Psoas muscle (tissue), 8 donors: ENCODE results near the gene TENM3. TPM values are rescaled to one million over a fixed set of nuclear protein-coding genes. Genes with fewer than 3 reads are reported as not detected.

Experiments used
- ATAC-seq, 4 donors: fragments of 200-7000 bp; cut with Tn5 transposase; one replicate each; pipeline ENCODE4 v1.9.1; 2020; ENCODE audit warnings: moderate library complexity in 3 of 4, mild to moderate bottlenecking in 2 of 4
- DNase-seq, 2 donors: peaks; one replicate each; pipeline ENCODE4 v3.0.0-alpha.2; 2020
- H3K27ac ChIP-seq: fragments of 200-600 bp; one replicate; pipeline ENCODE4 v1.8.0; 2022
- H3K27me3 ChIP-seq, 3 donors: fragments of 200-600 bp in 1 of 3; one replicate each; pipeline versions ENCODE4 v1.6.1 to v1.8.0; 2013 to 2022; ENCODE audit warnings: low read length in 2 of 3, mild to moderate bottlenecking in 2 of 3, moderate library complexity in 1 of 3; ENCODE audit not compliant: insufficient read depth in 3 of 3
- H3K36me3 ChIP-seq, 2 donors: fragments of 200-600 bp in 1 of 2; one replicate each; pipeline versions ENCODE4 v1.6.1 to v1.8.0; 2013 to 2022; ENCODE audit warnings: low read depth in 1 of 2, mild to moderate bottlenecking in 1 of 2, moderate library complexity in 1 of 2; ENCODE audit not compliant: insufficient read depth in 1 of 2
- H3K4me1 ChIP-seq: fragments of 200-600 bp; one replicate; pipeline ENCODE4 v1.8.0; 2022
- H3K4me3 ChIP-seq: fragments of 200-600 bp; one replicate; pipeline ENCODE4 v1.8.0; 2022; ENCODE audit warnings: mild to moderate bottlenecking
- H3K9me3 ChIP-seq: fragments of 200-600 bp; one replicate; pipeline ENCODE4 v1.8.0; 2022
- CTCF ChIP-seq: fragments of 200-600 bp; IDR thresholded peaks from one replicate; pipeline ENCODE4 v1.8.0; 2022; ENCODE audit warnings: antibody characterized with exemption
- WGBS, 3 donors: extraction: QIAGEN DNeasy Blood & Tissue Kit; methylation state at CpG; one replicate each; pipeline versions ENCODE4 v1.1.6 to v1.1.7; 2013; 5-methylcytosine and 5-hydroxymethylcytosine counted together
- intact Hi-C, 2 donors: fragments of 100-400 bp; cut with DNase I; formaldehyde crosslinking; loops; one replicate each; pipeline versions ENCODE4 v1.11.0 to v1.14.2; 2022
- polyA plus RNA-seq, 3 donors: library from polyadenylated mRNA; stranded (reverse); fragments of 200-250 nt; gene quantifications; one replicate each; pipeline ENCODE4 v1.2.3, GENCODE V29; 2013
- total RNA-seq, 4 donors: library from RNA; stranded (reverse); fragmentation: NEBNext Ultra II Directional in 2 of 4; extraction: Animal tissue kit (Norgen Biotek cat#: 25700) in 2 of 4; gene quantifications; one replicate each; pipeline versions ENCODE4 v1.2.1 to v1.2.4, GENCODE V29; 2021 to 2023
- donor health status: healthy with polysubstance abuse.
- donor health status: DM: no; HTN: no; CAD: no; lungs with moderate emphysema.
- donor health status: Bipolar disorder and iron deficiency.
- donor health status: healthy.
- donor health status: DM: yes; HTN: yes; CAD: no.
- donor health status: DM: no; HTN: no; CAD: no.
- donor health status: DM: no; HTN: no; CAD: no.
- donor health status: DM: yes; HTN: yes; CAD: no.

Gene TENM3
- total and polyA plus RNA-seq, 7 donors: 0.48 to 11.6 (median 5.3) TPM

- WGBS, 3 donors: 82 to 93% (median 89%) methylated on average over 7 of the region's 7 CpGs
- no peak for DNase-seq
Measured at GRCh38 chr4:182328505-182328904, 85.3 kb downstream of the TENM3 start.

GRCh38 chr4:182337366-182337765 is 94.2 kb downstream of the TENM3 start:
- H3K4me3 ChIP-seq: no peak overlapping the region
- no peak for TF ChIP-seq CTCF
- no peaks in the 10 kb centered on the region for H3K36me3 ChIP-seq
- ATAC-seq (no peak), DNase-seq (no peak)
- WGBS, 3 donors: 53 to 76% (median 71%) methylated on average over 1 of the region's 1 CpG
- H3K27ac ChIP-seq: no peak overlapping the region
- intact Hi-C loops: no loop called here
- H3K4me1 ChIP-seq: no peaks in the 10 kb centered on the region
- H3K9me3 ChIP-seq: no peaks in the 10 kb centered on the region
- no peaks in the 10 kb centered on the region for H3K27me3 ChIP-seq

More at GRCh38 chr4:182328505-182328904, 85.3 kb downstream of the TENM3 start:
- intact Hi-C loops: no loop called here
- Histone ChIP-seq H3K27ac (no peak overlapping the region), H3K4me3 (no peak overlapping the region), H3K9me3 (no peaks in the 10 kb centered on the region), H3K27me3 (no peaks in the 10 kb centered on the region), H3K4me1 (no peaks in the 10 kb centered on the region), H3K36me3 (no peaks in the 10 kb centered on the region)
- TF ChIP-seq CTCF: no peak
- no peak for ATAC-seq

- 67 to 76% (median 75%) methylated on average over 3 of the region's 3 CpGs for WGBS, 3 donors
- H3K27ac ChIP-seq: no peak overlapping the region
- intact Hi-C loops: no loop called here
- ATAC-seq: no peak
- no peak for DNase-seq
- no peaks in the 10 kb centered on the region for H3K4me1 ChIP-seq
- no peaks in the 10 kb centered on the region for H3K36me3 ChIP-seq
- no peak for TF ChIP-seq CTCF
- H3K4me3 ChIP-seq: no peak overlapping the region
- H3K27me3 ChIP-seq: no peaks in the 10 kb centered on the region
- H3K9me3 ChIP-seq: no peaks in the 10 kb centered on the region
Measured at GRCh38 chr4:182338063-182338462, 94.9 kb downstream of the TENM3 start.

GRCh38 chr4:182338746-182339145 is 95.5 kb downstream of the TENM3 start:
- 33 to 36% (median 33%) methylated on average over 2 of the region's 2 CpGs for WGBS, 3 donors
- DNase-seq (no peak), ATAC-seq (no peak)
- no peaks in the 10 kb centered on the region for H3K9me3 ChIP-seq
- no peak overlapping the region for H3K4me3 ChIP-seq
- no peaks in the 10 kb centered on the region for H3K4me1 ChIP-seq
- no peak for TF ChIP-seq CTCF
- H3K27ac ChIP-seq: no peak overlapping the region
- H3K36me3 ChIP-seq: no peaks in the 10 kb centered on the region
- H3K27me3 ChIP-seq: no peaks in the 10 kb centered on the region
- intact Hi-C loops: no loop called here

GRCh38 chr4:182339221-182339641 is 96.0 kb downstream of the TENM3 start:
- intact Hi-C loops: no loop called here
- no peaks in the 10 kb centered on the region for H3K9me3 ChIP-seq
- H3K36me3 ChIP-seq: no peaks in the 10 kb centered on the region
- DNase-seq (no peak), ATAC-seq (no peak)
- TF ChIP-seq CTCF: no peak
- H3K27me3 ChIP-seq: no peaks in the 10 kb centered on the region
- no peak overlapping the region for H3K27ac ChIP-seq
- WGBS, 3 donors: 55 to 66% (median 59%) methylated on average over 4 of the region's 4 CpGs
- no peaks in the 10 kb centered on the region for H3K4me1 ChIP-seq
- H3K4me3 ChIP-seq: no peak overlapping the region
